Middle frontal gyrus (tissue), 1 donor: Measurements from ENCODE around the gene CCDC34.

Experiments
- DNase-seq: peaks from one replicate; pipeline ENCODE4 v3.0.0-alpha.2; 2015; ENCODE audit warnings: low spot score; ENCODE audit errors: extremely low spot score

CCDC34 gene, protein sequence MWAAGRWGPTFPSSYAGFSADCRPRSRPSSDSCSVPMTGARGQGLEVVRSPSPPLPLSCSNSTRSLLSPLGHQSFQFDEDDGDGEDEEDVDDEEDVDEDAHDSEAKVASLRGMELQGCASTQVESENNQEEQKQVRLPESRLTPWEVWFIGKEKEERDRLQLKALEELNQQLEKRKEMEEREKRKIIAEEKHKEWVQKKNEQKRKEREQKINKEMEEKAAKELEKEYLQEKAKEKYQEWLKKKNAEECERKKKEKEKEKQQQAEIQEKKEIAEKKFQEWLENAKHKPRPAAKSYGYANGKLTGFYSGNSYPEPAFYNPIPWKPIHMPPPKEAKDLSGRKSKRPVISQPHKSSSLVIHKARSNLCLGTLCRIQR

GRCh38 chr11:27362749-27363575, at the start of gene CCDC34:
CCDC34 (minus strand) TSS chr11:27363215; CDS start chr11:27363194, 21 bp downstream.
- DNase-seq = peak; percentile 78

DNA sequence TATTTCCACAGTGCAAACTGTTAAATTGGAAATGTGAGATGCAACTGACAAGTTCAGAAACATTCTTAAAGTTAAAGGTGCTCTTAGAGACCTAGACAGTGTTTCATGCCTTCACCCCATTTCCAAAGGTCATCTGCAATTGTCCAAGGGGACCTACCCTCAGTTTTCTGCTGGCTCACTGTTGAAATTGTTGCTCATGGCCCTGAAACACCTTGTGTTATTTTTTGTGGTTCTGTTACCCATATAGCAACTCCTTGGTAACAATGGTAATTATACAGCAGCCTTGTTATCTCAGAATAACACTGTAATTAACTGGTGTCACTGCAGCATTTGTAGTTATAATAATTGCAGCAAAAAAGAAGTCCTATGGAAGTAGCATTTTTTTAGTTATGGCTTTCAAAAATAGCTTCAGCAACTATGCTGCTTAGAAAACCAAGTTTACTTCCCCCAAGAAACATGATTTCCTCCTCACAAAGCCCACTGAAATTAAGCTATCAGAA, 49.2 kb upstream of the CCDC34 start:
- DNase-seq = no peak

DNA sequence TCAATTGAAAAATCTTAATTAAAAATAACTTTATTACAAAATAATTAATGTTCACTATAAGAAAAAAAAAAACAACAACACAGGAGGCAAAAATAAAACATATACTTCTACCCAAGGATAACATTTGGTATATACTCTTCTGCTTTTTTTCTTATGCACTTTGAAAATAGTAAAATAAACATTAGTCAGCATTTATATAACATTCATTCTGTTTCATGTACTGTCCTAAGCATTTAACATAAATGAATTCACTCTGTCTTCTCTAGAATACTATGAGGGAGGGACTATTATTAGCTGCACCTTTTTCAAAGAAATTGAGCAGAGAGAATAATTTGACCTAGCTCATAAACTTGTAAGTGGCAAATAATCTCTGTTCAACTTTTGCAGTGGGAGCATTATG, 48.3 kb upstream of the CCDC34 start:
- DNase-seq = no peak

DNA sequence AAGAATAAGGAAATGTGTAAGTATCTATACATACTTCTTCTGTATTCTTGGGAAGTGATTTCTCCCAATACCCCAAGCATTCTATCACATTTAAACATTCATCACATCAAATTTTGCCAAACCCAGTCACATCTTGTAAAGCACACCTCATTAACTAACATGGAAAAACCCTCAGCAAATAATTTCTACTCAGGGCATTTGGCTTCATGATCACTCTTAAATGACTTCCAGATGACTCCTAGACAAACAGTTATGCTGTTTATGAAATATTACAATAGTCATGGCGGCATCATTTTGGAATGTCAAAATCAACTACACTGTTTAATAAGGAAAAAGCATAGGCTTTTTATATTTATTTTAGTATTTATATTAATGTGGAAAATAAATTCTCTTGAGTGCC, 47.3 kb upstream of the CCDC34 start:
- no peak for DNase-seq

- DNase-seq = no peak
Measured at GRCh38 chr11:27409742-27410141, 46.7 kb upstream of the CCDC34 start.

GRCh38 chr11:27409049-27409448, 46.0 kb upstream of the CCDC34 start:
- DNase-seq = no peak

DNA sequence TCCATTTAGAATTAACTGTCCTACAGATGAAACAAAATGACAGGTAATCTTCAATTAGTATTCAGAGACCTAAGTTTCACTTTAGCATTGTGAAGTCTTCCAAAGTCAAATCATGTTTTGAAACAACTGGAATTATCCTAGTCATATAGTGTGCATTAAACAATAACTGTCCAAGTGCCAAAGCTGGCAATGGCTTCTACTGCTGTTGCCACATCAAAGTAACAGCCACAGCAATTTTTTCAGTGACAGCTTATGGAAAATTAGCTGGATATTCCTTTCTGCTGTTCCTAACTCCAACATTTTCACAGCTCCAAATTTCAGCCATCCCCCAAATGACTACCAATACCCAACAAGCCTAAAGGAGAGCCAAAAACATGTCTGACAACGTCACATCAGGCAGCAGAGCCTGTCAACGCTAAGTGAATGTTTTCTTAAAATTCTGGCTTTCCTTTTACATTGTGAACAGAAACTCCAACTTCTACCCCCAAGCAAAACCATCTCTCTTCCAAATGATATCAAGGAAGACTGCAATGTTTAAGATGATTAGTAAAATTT, 45.3 kb upstream of the CCDC34 start:
- DNase-seq = no peak

DNA sequence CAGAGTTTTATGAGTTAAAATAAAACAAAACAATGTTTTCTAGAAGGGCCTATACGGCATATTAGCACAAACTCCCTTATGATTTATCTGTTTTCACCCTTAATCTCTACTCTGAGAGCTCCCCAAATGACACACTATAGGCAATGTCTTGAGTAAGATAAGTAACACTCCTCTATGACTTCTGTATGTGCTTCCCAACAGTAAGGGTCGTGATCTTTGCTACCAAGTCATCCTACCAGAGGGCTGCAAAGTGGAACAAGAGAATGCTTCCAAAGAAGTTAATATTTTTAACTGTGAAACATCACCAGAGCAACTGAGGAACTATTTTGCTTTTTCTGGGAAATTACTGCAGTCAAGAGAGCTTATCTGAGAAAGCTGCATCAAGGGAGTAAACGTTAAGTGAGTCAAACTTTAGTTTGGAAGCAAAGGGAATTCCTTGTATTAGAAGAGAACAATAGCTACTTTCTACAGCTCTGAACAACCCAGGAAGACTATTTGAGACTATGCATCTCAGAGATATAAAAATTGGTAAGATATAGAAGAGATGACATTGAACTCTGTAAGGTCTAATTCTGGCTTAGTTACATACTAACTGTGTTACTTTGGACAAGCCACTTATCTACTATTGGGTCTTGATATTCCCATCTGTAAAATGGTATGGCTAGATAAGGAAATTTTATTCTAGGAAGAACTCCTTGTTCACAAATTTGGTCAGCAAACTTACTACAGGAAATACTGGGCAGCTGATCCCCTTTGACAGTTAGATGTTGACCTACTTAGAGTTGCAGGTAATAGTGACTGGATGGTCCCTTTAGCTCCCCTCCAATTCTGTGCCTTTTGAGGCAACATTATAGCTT, 43.7 kb upstream of the CCDC34 start:
- no peak for DNase-seq

DNA sequence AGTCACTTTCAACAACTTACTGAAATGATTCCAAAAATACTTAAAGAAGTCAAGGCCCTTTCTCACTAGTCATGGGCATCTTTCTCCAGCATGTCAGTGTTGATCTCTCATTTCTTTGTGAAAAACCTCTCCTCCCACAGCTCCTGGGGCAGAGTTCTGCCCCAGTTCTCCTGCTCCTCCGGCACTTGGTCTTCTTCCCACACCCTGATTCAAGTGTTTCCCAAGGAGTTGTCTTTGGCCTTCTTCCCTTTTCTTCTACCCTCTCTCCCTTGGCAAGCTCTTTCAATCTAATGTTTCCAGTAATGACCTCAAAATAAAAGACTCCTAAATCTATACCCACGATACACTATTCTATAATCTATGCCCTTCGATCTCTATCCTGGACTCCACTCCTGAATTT, 42.1 kb upstream of the CCDC34 start:
- no peak for DNase-seq

- no peak for DNase-seq
Measured at GRCh38 chr11:27404427-27404826, 41.4 kb upstream of the CCDC34 start.

- no peak for DNase-seq
Measured at GRCh38 chr11:27403195-27403594, 40.2 kb upstream of the CCDC34 start.

- no peak for DNase-seq
Measured at GRCh38 chr11:27402450-27402849, 39.4 kb upstream of the CCDC34 start.

- DNase-seq = no peak
Measured at GRCh38 chr11:27401833-27402316, 38.9 kb upstream of the CCDC34 start.

GRCh38 chr11:27401280-27401832, 38.3 kb upstream of the CCDC34 start:
- no peak for DNase-seq

DNA sequence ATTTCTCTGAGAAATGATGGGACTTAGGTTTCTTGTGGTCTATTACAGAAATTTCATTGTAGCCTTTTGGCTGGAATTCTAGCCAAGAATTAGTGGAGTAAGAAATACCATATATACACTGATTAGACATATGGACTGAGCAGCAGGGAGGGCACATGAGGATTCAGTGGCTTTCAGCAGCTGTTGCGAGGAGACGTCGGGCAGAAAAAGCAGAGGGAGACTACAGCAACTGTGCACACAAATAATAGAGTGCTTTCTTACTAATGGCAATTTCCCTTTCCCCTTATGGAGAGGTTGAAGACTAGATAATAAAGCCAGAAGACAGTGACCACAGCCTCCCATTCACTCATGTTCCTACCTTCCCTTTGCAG, 35.4 kb upstream of the CCDC34 start:
- no peak for DNase-seq

GRCh38 chr11:27397624-27398399, 34.8 kb upstream of the CCDC34 start:
- DNase-seq = no peak

DNA sequence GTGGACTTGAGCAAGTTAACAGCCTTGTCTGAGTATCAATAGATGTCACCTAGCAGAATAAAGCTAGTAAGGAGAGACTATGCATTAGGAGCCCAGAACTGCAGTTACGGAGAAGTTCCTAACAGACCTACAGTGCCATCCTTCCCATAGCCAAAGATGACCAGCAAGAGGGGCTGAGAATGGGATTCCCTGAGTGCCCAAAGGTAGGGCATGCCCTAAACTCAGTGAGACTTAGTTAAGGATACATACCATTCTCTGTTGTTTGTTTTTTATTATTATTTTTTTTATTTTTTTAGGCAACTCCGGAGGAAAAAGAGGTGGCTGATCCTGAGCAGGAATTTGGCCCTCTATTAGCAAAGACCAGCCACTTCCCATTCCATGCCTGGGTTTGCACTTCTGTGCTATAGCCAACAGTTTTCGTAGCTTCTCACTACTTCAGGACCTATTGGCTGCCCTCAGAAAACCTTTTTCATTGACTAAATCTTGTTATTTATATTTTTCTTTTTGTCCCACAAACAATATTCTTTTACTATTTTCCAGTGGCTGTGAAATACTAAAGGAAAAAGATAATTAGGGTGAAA, 33.3 kb upstream of the CCDC34 start:
- no peak for DNase-seq

DNA sequence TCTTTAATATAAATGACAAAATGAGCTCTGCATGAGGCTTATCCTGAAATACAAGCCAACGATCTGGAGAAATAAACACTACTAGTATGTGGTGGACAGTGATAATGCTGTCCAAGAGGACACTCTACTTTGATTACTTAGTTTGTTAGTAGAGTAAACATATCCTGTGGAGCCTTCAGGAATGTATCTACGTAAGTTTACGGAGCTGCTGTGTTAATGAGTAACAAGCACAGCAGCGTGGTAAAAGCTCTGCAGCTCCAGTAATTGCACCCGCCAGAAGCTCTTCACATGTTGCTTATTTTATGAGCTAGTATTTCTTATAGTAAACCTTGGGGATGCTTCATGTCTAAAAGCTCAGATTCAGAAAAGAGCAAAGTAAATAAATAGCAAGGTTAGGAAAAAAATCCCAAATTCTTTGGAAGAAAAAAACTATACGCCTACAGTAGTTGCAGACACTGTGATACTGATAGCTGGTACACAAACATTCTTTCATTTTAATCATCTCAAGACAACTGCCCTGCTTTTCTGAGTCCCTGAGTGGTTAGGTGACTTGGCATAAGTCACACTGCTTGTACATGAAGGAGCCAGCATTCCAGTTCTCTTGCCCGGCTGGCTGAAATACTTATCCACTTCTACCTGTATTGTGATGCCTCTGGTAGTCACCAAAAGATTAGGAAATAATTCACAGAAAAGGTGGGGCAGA, 32.7 kb upstream of the CCDC34 start:
- DNase-seq = no peak

GRCh38 chr11:27394781-27395228, 31.8 kb upstream of the CCDC34 start:
- DNase-seq = no peak
